ENCODE data around the gene SORCS1. TPM values are rescaled to one million over a fixed set of nuclear protein-coding genes. Genes with fewer than 3 reads are reported as not detected.

SORCS1 gene
- total RNA-seq, 4 donors from 2014 or later = 0.16 to 0.68 (median 0.61) TPM

GRCh38 chr10:106577756-106578155 lies 586.8 kb downstream of the SORCS1 start:
- TF ChIP-seq, protein P1, sequence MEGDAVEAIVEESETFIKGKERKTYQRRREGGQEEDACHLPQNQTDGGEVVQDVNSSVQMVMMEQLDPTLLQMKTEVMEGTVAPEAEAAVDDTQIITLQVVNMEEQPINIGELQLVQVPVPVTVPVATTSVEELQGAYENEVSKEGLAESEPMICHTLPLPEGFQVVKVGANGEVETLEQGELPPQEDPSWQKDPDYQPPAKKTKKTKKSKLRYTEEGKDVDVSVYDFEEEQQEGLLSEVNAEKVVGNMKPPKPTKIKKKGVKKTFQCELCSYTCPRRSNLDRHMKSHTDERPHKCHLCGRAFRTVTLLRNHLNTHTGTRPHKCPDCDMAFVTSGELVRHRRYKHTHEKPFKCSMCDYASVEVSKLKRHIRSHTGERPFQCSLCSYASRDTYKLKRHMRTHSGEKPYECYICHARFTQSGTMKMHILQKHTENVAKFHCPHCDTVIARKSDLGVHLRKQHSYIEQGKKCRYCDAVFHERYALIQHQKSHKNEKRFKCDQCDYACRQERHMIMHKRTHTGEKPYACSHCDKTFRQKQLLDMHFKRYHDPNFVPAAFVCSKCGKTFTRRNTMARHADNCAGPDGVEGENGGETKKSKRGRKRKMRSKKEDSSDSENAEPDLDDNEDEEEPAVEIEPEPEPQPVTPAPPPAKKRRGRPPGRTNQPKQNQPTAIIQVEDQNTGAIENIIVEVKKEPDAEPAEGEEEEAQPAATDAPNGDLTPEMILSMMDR (IDR thresholded peaks at IDR 0.05; ENCODE audit: low read depth) = no peak

GRCh38 chr10:106577266-106577665 lies 587.2 kb downstream of the SORCS1 start:
- TF ChIP-seq, protein P1 (IDR thresholded peaks at IDR 0.05; ENCODE audit: low read depth) = no peak

- TF ChIP-seq, protein P1 (IDR thresholded peaks at IDR 0.05; ENCODE audit: low read depth) = no peak
Measured at GRCh38 chr10:106576534-106576933, 588.0 kb downstream of the SORCS1 start.

GRCh38 chr10:106573106-106573505 lies 591.4 kb downstream of the SORCS1 start:
- TF ChIP-seq, protein P1 (IDR thresholded peaks at IDR 0.05; ENCODE audit: low read depth) = no peak

- TF ChIP-seq, protein P1 (IDR thresholded peaks at IDR 0.05; ENCODE audit: low read depth) = no peak
Measured at GRCh38 chr10:106571192-106571946, 593.1 kb downstream of the SORCS1 start.

- TF ChIP-seq, protein P1 (IDR thresholded peaks at IDR 0.05; ENCODE audit: low read depth) = no peak
Measured at GRCh38 chr10:106570268-106570667, 594.2 kb downstream of the SORCS1 start.

DNA sequence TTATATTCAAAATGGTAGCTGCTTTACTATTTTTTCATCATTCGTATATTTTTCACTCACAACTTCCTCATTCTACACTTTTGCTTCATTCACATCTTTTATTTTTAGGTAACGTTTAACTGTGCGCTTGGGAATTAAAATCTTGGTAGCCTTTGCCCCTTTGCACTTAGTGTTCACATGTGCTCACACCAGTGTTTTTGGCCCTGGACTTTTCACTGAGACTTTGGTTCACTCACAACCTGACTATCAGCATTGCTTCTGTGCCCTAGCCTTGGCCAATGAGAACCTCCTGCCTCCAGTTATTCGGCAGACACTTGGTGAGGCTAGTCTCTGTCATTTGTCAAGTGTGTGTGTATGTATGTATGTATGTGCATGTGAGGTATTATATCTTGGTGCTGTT lies 596.9 kb downstream of the SORCS1 start:
- TF ChIP-seq, protein P1 (IDR thresholded peaks at IDR 0.05; ENCODE audit: low read depth) = no peak
